ENCODE data around the gene RBFOX2.

GRCh38 chr22:35735542-35735941, 293.1 kb downstream of the RBFOX2 start:
- TF ChIP-seq CTCF (IDR thresholded peaks at IDR 0.05) (no peak), POLR2A (IDR thresholded peaks at IDR 0.05) (no peak)

Measured in tibial nerve (tissue), 3 donors.